Osteoblast (primary cell): ENCODE measurements around the gene DES. TPM values are rescaled to one million over a fixed set of nuclear protein-coding genes. Genes with fewer than 3 reads are reported as not detected.

ENCODE experiments used
- DNase-seq: peaks from one replicate; pipeline ENCODE4 v3.0.0; 2011; ENCODE audit warnings: low spot score, mixed read lengths; ENCODE audit not compliant: insufficient read length; ENCODE audit errors: missing footprints
- H2AFZ ChIP-seq: 2 replicates; pipeline ENCODE4 v1.6.0; 2011; ENCODE audit warnings: mild to moderate bottlenecking, low read length
- H3K27ac ChIP-seq: 2 replicates; pipeline ENCODE4 v1.5.1; 2011; ENCODE audit warnings: mild to moderate bottlenecking, low read depth, low read length, moderate library complexity
- H3K27me3 ChIP-seq: 2 replicates; pipeline ENCODE4 v1.6.0; 2012; ENCODE audit warnings: mild to moderate bottlenecking, control low read depth, inconsistent platforms, low read length, moderate library complexity; ENCODE audit not compliant: insufficient read depth
- H3K36me3 ChIP-seq: 2 replicates; pipeline ENCODE4 v1.5.1; 2011; ENCODE audit warnings: mild to moderate bottlenecking, low read length, control low read depth, moderate library complexity; ENCODE audit not compliant: insufficient read depth
- H3K4me1 ChIP-seq: 2 replicates; pipeline ENCODE4 v1.5.1; 2011; ENCODE audit warnings: mild to moderate bottlenecking, low read length, control low read depth, moderate library complexity; ENCODE audit not compliant: insufficient read depth
- H3K4me2 ChIP-seq: 2 replicates; pipeline ENCODE4 v1.6.0; 2011; ENCODE audit warnings: mild to moderate bottlenecking, low read length; ENCODE audit not compliant: insufficient read depth
- H3K4me3 ChIP-seq: fragments of 200-600 bp; sonication (generic); 3 replicates; pipeline ENCODE4 v1.5.1; 2012; ENCODE audit warnings: mild to moderate bottlenecking, low read length, inconsistent platforms; ENCODE audit not compliant: insufficient read depth
- H3K79me2 ChIP-seq: 2 replicates; pipeline ENCODE4 v1.6.0; 2012; ENCODE audit warnings: mild to moderate bottlenecking, low read length, control low read depth, inconsistent platforms; ENCODE audit not compliant: insufficient read depth
- H3K9me3 ChIP-seq: 2 replicates; pipeline ENCODE4 v1.5.1; 2011; ENCODE audit warnings: low read depth, low read length, control low read depth
- H4K20me1 ChIP-seq: 2 replicates; pipeline ENCODE4 v1.6.0; 2012; ENCODE audit warnings: mild to moderate bottlenecking, low read length, control low read depth; ENCODE audit not compliant: insufficient read depth
- CTCF ChIP-seq: IDR thresholded peaks from 2 replicates; pipeline ENCODE4 v1.5.1; 2011; ENCODE audit warnings: mild to moderate bottlenecking, low read depth, low read length, moderate library complexity; ENCODE audit errors: extremely low read depth
- total RNA-seq: library from RNA; depleted of rRNA; stranded (reverse); fragments of >200 nt; gene quantifications from 2 replicates; pipeline ENCODE4 v1.2.3, GENCODE V29; 2012

The DES gene
- total RNA-seq, 1 donor, result 0.72 TPM

GRCh38 chr2:219439506-219439905 is 21.3 kb downstream of the DES start:
- Histone ChIP-seq H3K36me3 (peaks cover 7% of the 10 kb centered on the region), H3K4me1 (peaks cover 30% of the 10 kb centered on the region), H3K27me3 (peaks cover 4% of the 10 kb centered on the region), H3K9me3 (no peaks in the 10 kb centered on the region), H3K4me2 (no peak overlapping the region), H2AFZ (no peak overlapping the region), H4K20me1 (no peaks in the 10 kb centered on the region), H3K4me3 (no peak overlapping the region), H3K27ac (no peak overlapping the region), H3K79me2 (peaks cover 18% of the 10 kb centered on the region)
- no peak for TF ChIP-seq CTCF
- peak; percentile 83 for DNase-seq

- Histone ChIP-seq H3K27ac (peak overlapping the region; percentile 50), H4K20me1 (no peaks in the 10 kb centered on the region), H2AFZ (no peak overlapping the region), H3K79me2 (peaks cover 22% of the 10 kb centered on the region), H3K4me3 (peak overlapping the region; percentile 71), H3K27me3 (peaks cover under 1% of the 10 kb centered on the region), H3K36me3 (peaks cover 7% of the 10 kb centered on the region), H3K9me3 (no peaks in the 10 kb centered on the region), H3K4me1 (peaks cover 20% of the 10 kb centered on the region), H3K4me2 (peak overlapping the region; percentile 88)
- no peak for TF ChIP-seq CTCF
- peak; percentile 96 for DNase-seq
Observed at GRCh38 chr2:219440388-219441256, 22.4 kb downstream of the DES start.

- Histone ChIP-seq H3K4me2 (peak overlapping the region; percentile 88), H3K36me3 (peaks cover 12% of the 10 kb centered on the region), H3K27me3 (no peaks in the 10 kb centered on the region), H4K20me1 (no peaks in the 10 kb centered on the region), H3K4me3 (peak overlapping the region; percentile 71), H2AFZ (peak overlapping the region; percentile 56), H3K9me3 (no peaks in the 10 kb centered on the region), H3K27ac (peak overlapping the region; percentile 50), H3K4me1 (peaks cover 26% of the 10 kb centered on the region), H3K79me2 (peaks cover 22% of the 10 kb centered on the region)
- TF ChIP-seq CTCF, result no peak
- DNase-seq, result peak; percentile 99
Observed at GRCh38 chr2:219441451-219442255, 23.5 kb downstream of the DES start.
